IPS DF 4.7 (cell line): ENCODE measurements around the gene EFNB2.

Source experiments
- DNase-seq: peaks from one replicate; pipeline ENCODE4 v3.0.0-alpha.2; 2013; ENCODE audit warnings: low spot score; ENCODE audit errors: extremely low read depth

The EFNB2 gene

GRCh38 chr13:106453101-106453500 lies 82.4 kb downstream of the EFNB2 start:
- no peak for DNase-seq

- no peak for DNase-seq
Measured at GRCh38 chr13:106450991-106451390, 84.5 kb downstream of the EFNB2 start.

- no peak for DNase-seq
Measured at GRCh38 chr13:106449096-106449495, 86.4 kb downstream of the EFNB2 start.

- DNase-seq: no peak
Measured at GRCh38 chr13:106445996-106446395, 89.5 kb downstream of the EFNB2 start.

- no peak for DNase-seq
Measured at GRCh38 chr13:106443607-106444322, 91.7 kb downstream of the EFNB2 start.

- no peak for DNase-seq
Measured at GRCh38 chr13:106440866-106441265, 94.6 kb downstream of the EFNB2 start.
